Measurements from ENCODE around the gene ANKRD9.

Gene ANKRD9

GRCh38 chr14:102479107-102479506 lies 30.5 kb downstream of the ANKRD9 start:
- DNase-seq (ENCODE audit: extremely low read depth in 1 of 2, low read depth in 1 of 2) = no peak

- no peak for DNase-seq (ENCODE audit: extremely low read depth in 1 of 2, low read depth in 1 of 2)
Observed at GRCh38 chr14:102474934-102475333, 34.6 kb downstream of the ANKRD9 start.

- no peak for DNase-seq (ENCODE audit: extremely low read depth in 1 of 2, low read depth in 1 of 2)
Observed at GRCh38 chr14:102473559-102473958, 36.0 kb downstream of the ANKRD9 start.

DNA sequence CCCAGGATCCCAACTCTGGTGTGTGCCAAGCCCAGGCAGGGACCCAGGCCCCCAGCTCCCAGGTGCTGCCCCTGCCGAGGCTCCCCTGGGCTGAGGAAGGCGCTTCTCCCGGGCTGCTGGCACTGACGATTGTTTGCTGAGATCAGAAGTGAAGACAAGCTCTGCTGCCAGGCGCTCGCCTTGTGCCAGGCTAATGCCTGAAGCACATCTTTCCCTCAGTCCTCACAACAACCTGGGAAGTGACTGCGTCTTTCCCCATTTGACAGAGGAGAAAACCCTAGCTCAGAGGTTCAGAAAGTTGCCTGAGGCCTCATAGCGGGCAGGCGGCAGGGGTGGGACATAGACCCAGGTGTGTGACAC lies 36.8 kb downstream of the ANKRD9 start:
- DNase-seq (ENCODE audit: extremely low read depth in 1 of 2, low read depth in 1 of 2) = no peak

GRCh38 chr14:102471921-102472790 lies 37.4 kb downstream of the ANKRD9 start:
- DNase-seq (ENCODE audit: extremely low read depth in 1 of 2, low read depth in 1 of 2) = no peak

- DNase-seq (ENCODE audit: extremely low read depth in 1 of 2, low read depth in 1 of 2) = no peak
Observed at GRCh38 chr14:102469261-102469660, 40.3 kb downstream of the ANKRD9 start.

DNA sequence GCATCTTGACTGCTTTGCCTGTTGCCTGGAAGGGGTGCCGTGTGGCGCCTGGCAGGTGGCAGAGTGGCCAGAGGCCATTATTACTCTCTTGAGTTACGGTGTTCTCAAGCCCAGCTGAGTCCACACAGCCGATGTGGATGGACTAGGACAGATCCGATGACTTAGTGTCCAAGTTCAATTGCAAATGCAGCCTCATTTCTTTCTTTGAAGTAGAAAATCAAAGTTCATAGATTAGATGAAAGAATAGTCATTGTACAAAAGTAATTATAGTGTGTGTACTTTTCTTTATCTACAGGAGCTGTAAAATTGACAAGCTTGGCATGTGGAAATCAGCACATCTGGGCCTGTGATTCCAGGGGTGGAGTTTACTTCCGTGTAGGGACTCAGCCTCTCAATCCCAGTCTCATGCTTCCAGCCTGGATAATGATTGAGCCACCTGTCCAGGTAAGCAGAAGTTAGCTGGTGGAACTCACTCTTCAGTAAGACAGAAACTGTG lies 44.7 kb downstream of the ANKRD9 start:
- DNase-seq (ENCODE audit: extremely low read depth in 1 of 2, low read depth in 1 of 2) = no peak

DNA sequence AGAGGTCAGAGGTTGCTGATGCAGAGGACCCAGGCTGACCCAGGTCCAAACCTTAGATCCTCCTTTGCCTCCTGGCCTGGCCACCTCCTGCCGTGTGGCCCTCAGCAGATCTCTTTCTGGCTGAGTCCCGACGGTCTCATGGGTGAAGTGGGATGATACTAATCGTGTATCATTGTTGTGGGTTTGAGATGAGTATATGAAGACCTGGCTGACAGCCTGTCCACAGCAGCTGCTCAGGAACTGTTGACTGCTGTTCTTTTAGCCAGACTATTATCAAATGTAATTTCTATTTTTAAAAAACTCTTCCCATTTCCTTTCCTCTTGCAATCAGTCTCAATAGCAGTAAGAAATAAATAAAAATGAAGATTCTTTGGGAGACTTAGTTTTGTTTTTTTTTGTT lies 45.6 kb downstream of the ANKRD9 start:
- DNase-seq (ENCODE audit: extremely low read depth in 1 of 2, low read depth in 1 of 2) = no peak

DNA sequence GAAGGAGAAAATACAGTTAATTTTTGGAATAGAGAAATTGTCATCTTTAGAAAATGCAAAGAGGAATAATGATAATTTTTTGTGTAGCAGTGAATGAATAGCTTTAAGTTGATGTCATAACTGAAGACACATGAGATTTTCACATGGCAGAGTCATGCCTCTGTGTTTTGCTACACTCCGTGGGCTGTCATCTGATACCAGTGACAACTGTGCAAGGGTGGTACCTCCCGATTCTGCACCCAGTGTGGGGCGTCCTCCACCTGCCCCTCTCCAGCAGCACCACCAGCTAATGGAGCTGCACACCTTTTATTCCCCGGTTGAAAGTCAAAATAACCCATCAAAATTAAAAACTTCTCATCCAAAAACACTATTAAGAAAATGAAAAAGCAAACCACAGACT lies 47.2 kb downstream of the ANKRD9 start:
- no peak for DNase-seq (ENCODE audit: extremely low read depth in 1 of 2, low read depth in 1 of 2)

DNA sequence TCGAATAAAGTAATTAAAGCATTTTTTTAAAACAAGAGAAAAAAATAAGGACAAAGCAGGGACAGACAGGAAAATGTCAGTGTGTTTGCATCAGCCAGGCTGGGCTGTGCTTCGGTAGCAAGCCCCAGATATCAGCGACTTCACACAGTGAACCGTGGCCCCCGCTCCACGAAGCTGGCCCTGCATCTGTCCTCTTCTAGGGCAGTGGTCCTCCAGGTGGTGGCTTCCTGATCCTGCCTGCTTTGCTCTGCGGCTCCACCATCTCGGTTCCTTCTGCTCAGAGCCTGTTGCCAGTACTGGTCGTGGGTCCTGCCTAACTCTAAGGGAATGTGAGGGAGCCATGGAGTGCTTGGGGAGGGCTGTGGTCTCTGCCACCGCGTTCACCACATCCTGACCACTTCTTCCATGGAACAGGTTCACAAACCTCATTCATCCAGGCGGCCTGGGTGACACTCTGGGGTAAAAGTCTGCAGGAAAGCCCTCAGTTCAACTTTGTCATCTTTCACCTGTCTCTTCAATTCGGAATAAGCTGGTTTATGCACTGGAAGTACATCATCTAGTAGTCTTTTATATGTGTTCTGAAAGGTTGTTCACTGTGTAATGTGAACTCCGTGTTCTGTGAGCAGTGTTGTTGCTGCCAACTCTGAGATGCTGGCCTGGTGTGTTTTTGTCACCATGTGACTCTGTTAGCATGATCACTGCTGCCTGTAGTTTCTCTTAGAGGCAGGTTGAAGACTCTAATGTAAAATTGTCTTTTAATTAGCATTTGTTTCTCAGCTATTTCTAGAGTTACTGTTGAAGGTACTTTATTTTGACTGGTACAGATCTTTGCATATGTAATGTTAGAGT lies 47.9 kb downstream of the ANKRD9 start:
- DNase-seq (ENCODE audit: extremely low read depth in 1 of 2, low read depth in 1 of 2) = no peak

GRCh38 chr14:102457509-102457908 lies 52.1 kb downstream of the ANKRD9 start:
- no peak for DNase-seq (ENCODE audit: extremely low read depth in 1 of 2, low read depth in 1 of 2)

- DNase-seq (ENCODE audit: extremely low read depth in 1 of 2, low read depth in 1 of 2) = no peak
Observed at GRCh38 chr14:102454711-102455110, 54.9 kb downstream of the ANKRD9 start.

- DNase-seq (ENCODE audit: extremely low read depth in 1 of 2, low read depth in 1 of 2) = no peak
Observed at GRCh38 chr14:102452302-102452701, 57.3 kb downstream of the ANKRD9 start.

All from stimulated activated CD8-positive, alpha-beta memory T cell treated with anti-CD3 and anti-CD28 coated beads, Interleukin-7, amount 100 ng/mL, for 48 hours (primary cell).